ENCODE data around the gene MICALL2.

Gene MICALL2

DNA sequence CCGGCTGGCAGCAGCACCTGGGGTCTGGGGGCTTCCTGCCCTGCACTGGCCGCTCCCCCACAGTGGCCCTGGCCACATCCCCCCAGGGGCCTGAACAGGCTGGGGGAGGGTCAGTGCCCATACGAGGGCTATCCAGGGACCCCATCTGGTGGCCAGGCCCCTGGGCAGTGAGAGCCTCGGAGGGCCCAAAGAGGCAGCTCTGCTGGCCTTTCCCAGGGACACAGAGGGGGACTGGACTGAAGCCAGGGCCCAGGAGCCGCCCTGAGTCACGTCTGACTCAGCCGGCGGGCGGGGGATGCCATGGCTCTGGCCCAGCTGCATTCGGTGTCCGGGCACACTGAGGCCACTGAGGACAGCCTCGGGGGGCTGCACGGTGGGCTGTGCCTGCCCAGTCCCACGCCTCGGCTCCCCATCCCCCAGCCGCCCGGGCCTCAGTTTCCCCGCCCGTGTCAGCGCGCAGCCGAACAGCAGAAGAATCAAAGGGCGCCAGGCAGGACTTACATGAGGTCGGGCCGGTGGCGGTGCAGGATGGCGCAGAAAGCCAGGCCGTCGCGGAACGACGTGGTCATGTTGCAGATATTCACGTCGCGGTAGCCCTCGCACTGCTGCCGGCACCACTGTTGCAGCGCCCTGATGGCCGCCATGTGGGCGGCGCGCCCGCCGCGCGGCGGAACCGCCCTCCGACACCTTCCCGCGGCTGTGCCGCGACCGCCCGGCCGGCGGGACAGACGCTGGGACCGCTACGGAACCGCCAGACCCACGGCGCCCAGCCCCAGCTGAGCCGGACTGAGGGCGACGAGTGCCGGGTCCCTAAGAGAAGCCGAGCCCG, at the start of gene MICALL2:
MICALL2 (minus strand) TSS at position 788 of the 829 bp plus-strand sequence; CDS start at position 644, 144 bp downstream.
- peak; percentile 34 for DNase-seq

DNA sequence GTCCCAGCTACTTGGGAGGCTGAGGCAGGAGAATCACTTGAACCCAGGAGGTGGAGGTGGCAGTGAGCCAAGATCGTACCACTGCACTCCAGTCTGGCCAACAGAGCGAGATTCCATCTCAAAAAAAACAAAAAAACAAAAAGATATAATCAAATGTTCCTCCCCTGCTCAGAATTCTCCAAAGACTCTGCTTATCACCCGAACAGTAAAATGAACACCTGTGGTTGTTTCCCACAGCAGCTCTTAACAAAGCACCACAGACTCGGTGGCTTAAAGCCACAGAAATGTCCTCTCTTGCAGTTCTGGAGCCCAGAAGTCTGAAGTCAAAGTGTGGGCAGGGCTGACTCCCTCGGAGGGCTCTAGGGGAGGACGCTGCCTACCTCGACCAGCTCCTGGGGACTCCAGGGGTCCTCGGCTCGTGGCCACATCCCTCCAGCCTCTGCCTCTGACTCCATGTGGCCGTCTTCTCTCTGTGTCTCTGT, 49.0 kb upstream of the MICALL2 start:
- no peak for DNase-seq

DNA sequence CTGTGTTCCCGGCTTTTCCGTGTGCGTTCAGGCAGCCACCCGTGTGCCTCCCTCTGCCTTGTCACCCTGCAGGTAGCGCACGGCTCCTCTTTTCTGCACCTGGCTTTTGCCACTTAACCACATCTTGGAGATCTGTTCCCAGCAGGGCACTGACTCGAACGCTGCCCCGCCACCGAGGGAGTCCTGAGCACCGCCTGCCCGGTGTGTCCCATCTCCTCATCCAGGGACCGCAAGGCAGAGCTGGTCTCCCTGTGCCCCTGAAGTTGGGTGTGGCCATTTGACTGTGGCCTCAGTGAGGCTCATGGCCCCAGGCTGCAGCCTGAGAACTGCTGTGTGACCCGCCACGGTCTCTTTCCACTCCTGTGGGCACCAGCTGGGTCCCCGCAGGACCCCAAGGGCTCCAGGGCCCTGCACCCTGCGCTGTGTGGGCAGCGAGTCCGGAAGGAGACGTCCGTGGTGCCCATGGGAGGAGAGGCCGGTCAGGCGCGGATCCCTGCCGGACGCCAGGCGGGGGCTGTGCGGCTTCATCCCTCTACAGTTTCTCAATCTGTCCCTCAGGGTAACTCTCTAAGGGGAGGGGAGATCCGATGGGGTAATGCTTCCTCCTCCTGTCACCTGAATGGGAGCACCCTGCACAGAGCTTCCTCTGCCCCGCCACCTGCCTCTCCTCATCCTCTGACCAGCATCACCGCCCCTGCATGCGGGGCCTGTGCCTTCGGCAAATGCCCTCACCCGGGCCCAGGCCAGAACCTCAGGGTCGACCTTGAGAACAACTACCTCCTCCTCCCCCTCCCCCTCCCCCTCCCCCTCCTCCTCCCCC, 46.7 kb upstream of the MICALL2 start:
- no peak for DNase-seq

DNA sequence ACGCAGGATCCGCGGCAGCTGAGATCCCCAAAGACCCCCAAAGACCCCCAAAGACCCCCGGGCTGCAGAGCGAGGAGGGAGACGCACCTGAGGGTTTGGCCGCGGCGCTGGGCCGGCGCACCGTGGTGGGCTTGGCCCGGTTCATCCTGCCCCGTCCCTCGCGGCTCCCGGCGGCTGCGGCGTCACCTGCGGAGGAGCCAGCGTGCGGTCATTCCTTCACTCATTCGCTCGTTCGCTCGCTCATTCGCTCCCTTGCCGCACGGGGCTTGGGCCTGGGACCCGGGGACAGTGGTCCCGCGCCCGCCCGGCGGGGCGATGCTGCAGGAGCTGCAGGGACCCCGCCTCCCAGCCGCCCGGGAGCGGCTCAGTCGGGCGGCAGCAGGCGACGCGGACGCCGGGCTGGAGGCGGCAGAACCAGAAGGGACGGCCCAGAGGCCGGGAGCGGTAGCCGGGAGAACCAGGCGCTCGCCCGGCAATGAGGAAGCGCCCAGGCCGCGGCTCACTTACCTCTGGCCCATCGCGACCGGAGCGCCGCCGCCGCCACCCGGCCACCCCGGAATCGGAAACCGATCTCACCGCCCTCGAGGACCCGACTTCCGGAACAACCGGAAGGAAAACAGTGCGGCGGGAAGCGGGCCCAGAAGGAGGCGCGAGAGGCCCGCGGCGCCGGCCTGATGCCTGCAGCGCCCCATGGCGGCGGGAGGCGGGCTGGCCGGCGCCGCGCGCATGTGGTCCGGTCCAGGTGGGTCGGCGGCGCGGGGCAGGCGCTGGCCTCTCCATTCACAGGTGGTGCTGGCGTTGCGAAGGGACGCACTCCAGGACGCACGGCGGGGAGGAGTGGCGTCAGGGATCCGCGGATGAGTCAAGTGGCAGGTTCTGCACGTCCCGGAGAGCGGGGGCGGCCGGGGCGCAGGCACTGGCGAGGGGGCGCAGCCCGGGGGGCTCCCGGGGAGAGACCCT, 44.8 kb upstream of the MICALL2 start, which contains the start of gene INTS1:
INTS1 (minus strand) TSS at position 574 of the 960 bp plus-strand sequence; CDS start at position 145, 429 bp downstream.
- DNase-seq = peak; percentile 88

DNA sequence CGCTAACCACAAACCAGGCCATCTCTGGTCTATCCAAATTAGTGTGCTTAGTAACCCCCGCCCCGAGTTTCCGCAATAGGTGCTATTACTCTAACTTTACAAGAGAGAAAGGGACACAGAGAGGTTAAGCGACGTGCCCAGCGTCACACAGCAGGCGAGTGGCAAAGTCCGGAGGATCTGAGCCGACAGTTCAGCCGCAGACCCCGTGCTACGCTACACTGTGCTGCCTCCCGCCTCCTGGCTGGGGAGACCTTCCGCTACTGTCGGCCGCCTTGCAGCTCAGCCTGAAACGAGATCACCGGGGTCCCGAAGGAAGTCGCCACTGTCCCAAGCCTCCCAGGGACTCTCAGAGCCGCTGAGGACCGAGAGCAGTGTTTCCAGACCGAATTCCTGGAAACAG, 44.1 kb upstream of the MICALL2 start:
- no peak for DNase-seq

DNA sequence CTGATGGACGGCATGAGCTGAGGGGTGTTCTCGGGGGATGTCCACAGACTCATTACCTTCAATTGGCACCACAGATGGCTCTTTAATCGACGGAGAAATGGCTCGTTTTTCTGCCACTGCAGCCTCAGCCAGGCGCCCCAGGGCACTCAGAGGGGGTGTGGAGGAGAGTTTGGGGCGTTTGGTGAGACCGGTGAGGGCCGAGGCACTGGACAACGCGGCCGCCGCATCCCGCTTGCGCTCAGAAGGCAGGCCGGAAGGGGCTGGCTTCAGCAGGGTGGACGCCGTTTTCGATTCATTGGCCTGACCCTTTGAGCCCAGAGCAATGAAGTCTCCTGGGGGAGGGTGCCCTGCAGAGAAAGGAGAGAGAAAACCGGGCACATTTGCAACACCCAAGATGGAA, 43.6 kb upstream of the MICALL2 start:
- DNase-seq = no peak

DNA sequence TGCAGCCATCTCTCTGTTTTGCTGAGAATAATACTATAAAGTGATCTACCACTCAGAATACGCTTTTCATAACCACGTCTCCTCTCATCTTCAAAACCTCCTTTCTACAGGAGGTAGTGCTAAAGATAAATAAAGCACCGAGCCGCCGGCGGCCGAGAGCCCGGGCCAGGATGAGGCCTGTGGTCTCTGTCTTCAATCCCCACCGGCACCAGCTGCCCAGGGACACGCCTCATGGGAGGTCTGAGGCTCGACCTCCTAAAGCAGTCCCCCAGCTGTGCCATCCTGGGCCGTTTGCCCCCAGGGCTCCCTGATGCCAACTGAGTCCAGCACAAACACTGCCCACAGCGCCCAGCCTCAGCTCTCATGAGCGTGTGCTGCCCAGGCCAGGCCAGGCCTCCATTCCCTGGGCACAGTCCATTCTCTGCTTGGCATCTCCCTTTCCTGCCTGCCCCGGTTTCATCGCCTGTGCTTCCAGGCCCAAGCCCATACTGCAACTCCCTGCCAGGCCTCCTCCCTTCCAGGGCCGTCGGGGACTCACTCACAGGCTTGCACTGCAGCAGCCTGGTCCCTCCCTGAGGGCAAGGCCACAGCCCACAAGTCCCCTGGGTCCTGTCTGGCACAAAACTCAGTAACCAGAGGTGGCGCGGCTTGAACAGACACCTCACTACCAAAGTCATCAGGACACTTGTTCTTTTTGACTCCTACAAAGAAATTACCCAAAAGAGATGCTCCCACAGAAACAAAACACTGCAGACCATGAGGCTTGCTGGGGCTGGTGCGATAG, 42.4 kb upstream of the MICALL2 start:
- DNase-seq = no peak

DNA sequence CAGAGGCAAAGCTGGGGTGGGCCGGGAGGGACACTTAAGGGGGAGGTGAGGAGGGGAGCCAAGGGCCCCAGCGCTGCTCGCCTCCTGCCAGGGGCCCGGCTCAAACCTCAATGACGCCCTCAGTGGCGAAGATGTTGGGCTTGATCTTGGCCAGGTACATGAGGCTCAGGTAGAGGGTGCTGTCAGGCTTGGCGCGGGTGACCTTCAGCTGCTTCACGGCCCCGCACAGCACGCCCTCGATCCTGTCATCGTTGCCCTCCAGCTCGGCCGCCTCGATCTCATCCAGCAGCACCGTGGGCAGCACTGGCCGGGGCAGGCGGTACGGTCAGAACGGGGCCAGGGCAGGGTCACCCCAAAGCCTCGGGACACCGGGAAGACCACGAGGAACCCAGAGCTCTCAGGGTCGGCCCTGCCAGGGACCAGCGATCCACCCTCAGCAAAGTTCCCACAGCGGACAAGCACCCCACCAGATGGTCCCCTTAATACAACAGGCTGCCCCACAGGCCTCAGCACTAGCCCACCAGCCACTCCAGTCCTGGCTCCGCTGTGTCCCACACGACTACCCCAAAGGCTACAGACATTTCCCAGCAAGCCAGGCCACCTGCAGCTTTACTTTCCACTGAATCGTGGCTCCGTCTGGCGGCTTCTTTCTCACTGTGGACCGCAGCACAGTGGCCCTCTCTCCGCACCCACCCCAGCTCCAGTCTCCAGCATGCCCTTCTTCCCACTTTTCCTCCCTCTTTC, 41.0 kb upstream of the MICALL2 start:
- no peak for DNase-seq

DNA sequence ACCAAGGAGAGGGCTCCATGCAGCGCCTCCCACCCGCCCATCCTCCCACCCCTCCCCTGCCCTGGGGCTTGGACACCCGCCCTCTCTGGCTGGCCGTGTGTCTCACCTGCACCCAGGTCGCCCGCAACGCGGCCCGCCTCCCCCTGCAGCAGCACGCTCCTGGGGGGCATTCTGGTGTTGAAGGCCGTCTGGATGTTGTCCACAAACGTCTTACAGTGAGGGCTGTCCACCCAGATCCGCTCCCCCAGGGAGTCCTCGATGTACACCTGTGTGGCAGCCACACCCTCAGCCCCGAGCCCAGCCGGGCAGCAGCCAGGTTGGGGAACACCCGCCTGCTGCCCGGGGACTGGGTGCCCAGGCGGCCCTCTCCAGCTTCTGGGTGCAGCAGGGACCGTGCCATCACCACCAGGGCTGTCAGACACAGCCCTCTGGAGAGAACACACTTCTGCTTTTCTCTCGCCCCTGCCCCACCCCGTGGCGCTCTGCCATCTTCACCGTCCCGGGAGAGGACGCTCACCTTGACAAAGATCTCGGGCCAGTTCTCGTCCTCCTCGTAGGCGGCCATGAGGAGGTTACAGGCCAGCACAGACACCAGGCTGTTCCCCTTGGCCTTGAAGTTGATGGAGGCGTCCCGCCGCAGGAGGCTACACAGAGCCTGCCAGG, 40.2 kb upstream of the MICALL2 start:
- no peak for DNase-seq

DNA sequence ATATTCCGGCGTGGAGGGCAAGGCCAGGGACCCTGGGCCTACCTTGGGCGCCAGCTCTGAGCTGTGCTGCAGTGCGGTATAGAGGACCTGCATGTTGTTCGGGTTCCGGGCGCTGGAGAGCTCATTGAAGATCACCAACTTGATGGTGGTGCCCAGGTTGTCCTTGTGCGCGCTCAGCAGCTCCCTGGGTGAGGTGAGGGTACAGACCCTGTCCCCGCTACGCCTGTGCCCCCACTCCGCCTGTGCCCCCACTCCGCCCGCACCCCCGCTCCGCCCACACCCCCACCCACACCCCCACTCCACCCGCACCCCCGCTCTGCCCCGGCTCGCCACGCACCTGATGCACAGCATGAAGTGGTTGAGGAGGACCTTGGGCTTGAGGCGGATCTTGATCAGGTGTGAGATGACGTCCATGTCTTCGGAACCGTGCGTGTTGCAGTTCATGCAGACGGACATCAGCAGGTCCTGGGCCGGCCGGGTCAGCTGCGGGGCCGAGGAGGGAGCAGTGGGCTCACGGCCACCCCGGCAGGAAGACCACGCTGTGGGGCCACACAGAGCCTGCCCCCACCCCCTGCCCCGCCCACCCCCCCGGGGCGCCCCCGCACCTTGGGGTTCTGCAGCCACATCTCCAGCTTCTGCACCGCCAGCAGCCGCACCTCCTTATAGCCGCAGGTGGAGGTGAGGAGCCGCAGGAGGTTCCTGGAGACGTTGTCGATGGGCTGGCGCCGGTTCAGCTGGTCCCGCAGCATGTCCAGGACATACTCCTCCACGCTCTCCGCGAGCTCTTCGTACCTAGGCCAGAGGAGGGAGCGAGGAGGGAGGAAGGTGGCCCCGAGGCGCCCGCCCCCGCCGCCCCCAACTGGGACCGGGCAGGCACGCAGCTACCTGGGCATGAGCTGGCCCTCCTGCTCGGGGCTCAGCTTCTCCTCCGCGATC, 39.4 kb upstream of the MICALL2 start:
- no peak for DNase-seq

DNA sequence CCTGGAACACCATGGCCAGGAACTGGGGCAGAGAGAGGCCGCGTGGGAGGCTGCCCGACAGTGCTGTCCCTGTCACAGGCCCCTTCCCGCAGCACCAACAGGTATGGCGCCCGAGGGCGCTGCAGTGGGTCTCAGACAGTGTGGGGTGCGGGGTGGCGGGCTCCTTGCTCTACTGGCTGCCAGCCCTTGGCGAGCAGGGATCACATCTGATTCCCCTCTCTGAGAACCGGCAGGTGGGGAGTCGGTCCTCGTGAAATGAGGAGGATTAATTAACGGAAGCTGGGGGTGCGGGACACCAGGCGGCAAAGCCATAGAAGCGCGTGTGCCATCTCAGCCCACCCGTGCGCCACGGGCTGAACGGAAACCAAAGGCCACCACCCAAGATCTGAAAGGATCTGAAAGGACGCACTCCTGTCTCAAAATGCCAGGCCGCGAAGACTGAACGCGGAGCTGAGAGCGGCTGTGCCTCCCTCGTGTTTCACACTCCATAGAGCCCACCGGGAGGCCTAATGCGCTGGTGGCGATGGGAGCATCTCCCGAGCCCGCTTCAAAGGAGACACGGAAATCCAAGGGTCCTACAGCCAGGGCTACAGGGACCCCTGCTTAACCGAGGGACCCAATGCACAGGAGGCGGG, 38.1 kb upstream of the MICALL2 start:
- DNase-seq = no peak

DNA sequence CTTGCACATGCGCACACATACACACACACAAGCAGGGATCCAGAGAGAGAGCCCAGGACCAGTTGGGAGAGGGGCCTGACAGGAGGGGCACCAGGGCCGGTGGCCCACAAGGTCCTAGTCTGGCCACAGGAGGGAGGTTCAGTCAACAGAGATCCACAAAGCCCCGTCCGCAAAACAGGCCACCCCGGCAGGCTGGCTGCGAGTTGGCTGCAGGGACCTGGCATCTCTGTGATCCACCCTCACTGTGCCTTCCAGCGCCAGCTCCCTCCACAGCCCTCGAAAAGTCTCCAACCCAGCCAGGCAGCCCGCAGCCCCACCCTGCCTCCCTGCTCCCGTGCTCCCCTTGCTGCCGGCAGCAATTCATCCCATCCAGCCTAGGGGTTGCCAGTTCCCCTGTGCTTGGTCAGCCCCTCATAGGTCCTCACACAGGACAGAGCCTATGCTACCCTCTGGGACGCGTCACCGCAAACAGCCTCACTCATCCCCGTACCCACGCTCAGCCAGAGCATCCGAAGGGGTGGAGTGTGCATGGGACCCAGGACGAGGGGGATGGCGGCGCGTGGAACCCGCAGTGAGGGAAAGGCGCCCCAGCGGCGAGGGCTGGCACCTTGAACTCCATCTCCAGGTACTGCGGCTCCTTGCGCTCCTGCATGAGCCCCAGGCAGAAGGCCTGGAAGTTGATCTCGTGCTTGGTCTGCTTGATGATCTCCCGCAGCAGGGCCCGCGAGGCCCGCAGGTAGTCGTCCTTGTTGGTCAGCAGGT, 37.4 kb upstream of the MICALL2 start:
- no peak for DNase-seq

DNA sequence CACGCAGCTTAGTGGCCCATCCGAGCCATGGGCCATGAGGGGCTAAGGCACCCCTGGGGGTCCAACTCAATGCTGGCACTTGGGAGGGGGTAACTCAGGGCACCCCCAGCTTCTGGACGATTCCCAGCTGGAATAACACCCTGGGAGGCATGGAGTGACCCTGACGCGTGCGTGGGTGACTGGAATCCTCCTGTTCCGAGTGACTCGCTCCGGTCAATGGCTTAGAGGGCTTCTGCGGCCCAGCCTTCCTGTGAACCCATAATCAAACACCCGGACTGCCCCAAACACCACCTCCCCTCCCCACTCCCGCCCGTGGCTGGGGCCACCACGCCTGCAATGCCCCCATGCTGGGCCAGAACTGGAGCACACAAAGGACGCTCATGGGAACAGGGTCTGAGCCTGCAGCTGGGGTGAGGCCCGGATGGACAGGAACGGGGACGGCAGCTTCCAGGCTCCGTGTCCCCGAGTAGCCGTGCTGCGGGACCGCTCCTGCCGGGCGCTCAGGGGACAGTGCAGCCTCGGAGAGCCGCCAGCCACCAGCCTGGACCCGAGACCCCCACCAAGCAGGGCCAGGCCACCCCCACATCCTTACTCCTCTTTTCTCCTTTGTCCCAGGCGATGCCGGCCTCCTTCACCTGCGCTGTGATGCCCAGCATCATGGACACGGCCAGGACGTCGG, 36.4 kb upstream of the MICALL2 start:
- no peak for DNase-seq

DNA sequence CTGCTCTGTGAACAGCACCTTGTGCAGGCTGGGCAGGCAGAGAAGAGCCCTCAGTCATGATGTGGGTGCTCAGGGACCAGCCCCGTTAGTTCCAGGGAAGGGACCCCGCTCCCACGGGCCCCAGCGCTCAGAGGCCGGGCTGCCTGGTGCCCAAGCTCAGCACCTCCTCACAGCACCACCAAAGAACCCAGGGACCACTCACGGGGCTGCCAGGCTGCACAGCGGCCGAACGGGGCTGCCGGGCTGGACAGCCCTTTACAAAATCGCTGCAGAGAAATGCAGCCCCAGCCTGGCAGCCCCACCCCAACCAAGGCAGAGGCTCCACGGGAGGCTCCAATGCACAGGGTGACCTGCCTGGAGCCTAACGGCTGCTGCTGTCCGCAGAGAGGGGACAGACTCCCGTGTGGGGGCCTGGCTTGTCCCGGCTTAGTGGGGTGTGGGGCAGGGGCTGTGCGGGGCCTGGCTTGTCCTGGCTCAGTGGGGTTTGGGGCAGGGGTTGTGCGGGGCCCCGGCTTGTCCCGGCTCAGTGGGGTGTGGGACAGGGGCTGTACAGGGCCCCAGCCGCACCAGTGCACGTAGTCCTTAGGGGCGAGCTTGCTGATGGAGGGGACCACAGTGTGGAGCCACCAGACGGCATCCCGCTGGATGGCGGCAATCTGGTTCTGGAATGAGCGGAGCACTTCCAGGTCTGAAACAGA, 35.7 kb upstream of the MICALL2 start:
- no peak for DNase-seq

DNA sequence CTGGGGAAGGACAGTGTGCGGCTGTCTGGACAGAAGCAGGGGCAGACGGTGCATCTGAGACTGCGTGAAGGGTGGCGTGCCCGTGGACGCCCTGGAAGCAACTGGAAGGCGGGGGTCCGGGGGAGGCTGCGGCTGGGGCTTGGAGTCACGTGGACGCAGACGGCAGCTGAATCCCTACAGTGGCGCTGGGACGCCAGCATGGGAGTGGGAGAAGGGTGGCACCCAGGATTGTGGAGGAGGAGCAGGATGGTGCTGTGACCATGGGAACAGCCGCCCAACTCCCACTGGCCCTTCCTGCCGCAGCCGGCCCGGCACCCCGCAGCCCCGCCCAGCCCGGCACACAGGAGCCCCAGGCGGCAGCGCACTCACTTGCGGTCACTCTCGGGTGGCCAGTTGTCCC, 35.2 kb upstream of the MICALL2 start:
- DNase-seq = no peak

DNA sequence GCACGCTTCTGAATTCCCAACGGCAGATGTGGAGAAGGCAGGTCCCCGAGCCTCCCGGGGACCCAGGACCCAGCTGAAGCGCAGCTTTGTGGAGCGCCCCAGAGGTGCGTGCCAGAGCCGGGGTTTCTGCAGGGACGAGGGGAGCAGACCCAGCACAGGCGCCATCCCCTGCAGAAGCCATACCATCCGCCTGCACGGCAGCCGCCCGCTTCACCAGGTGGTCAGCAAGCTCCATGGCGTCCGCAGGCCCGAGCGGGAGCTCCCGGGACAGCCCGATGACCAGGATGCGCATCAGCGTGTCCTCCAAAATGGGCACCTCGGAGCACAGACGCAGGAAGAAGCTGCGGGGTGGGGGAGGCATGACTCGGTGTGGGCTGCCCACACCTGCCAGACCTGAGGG, 34.3 kb upstream of the MICALL2 start:
- DNase-seq = no peak

DNA sequence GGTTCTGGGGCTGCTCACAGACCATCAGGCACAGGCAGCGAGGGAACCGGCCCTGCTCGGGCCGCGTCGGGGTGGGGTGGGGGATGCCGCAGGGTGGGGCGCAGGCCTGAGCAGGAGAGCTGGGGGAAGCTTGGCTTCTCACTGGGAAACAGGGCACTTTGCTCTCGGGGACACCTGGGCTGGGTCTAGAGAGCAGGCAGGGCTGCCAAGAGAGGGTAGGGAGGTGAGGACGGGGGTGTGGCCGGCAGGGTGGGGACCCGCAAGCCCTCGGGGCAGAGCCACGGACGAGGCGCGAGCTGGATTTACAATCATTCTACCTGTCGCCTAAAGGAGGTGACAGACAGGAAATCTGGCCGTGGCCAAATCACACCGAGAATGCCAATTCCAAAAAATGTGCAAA, 33.9 kb upstream of the MICALL2 start:
- DNase-seq = no peak
